SK-N-SH (cell line): ENCODE data around the gene PCDHA8. TPM values are rescaled to one million over a fixed set of nuclear protein-coding genes. Genes with fewer than 3 reads are reported as not detected.

Source experiments
- CTCF ChIA-PET: fragments of 300-600, 350-600 bp; formaldehyde crosslinking; extraction: SDS; loops from one replicate; lab custom pipeline; 2021; lab: Yijun Ruan, JAX
- POLR2A ChIA-PET: fragments of 350-600 bp; sonication (Branson Sonifier 250); formaldehyde crosslinking; extraction: SDS; loops from one replicate; lab custom pipeline; 2020; ENCODE audit warnings: antibody characterized with exemption, inconsistent platforms; lab: Yijun Ruan, JAX
- DNase-seq: peaks from one replicate; pipeline ENCODE4 v3.0.0; 2012
- H2AFZ ChIP-seq: fragments of 200-600 bp; sonication (generic); 2 replicates; pipeline ENCODE4 v1.8.1; 2016; ENCODE audit warnings: antibody characterized with exemption, mild to moderate bottlenecking, low read depth
- H3F3A ChIP-seq: fragments of 200-600 bp; sonication (generic); replicated peaks from 2 replicates; pipeline ENCODE3; 2016; ENCODE audit warnings: antibody characterized with exemption, mild to moderate bottlenecking; ENCODE audit not compliant: insufficient read depth
- H3K27ac ChIP-seq, 2 experiments: fragments of 200-500 bp in 1 of 2; fragments of 200-600 bp in 1 of 2; sonication (Bioruptor generic) in 1 of 2; sonication (generic), shearing (Covaris generic) in 1 of 2; 2 replicates each; pipeline versions ENCODE4 v1.5.1 to v1.6.1; 2014 to 2016; ENCODE audit warnings: low read depth in 2 of 2, inconsistent platforms in 1 of 2, low read length in 1 of 2, mild to moderate bottlenecking in 1 of 2, mixed read lengths in 1 of 2
- H3K27me3 ChIP-seq: fragments of 200-600 bp; sonication (generic), shearing (Covaris generic); 2 replicates; pipeline ENCODE4 v1.6.1; 2016; ENCODE audit warnings: mixed run types; ENCODE audit not compliant: insufficient read depth
- H3K36me3 ChIP-seq, 2 experiments: fragments of 200-500 bp in 1 of 2; fragments of 200-600 bp in 1 of 2; sonication (Bioruptor generic) in 1 of 2; sonication (generic) in 1 of 2; replicated peaks in 1 of 2; 2 replicates each; pipeline versions ENCODE3 to v1.5.1; 2014 to 2016; ENCODE audit warnings: low read length in 1 of 2, mild to moderate bottlenecking in 1 of 2; ENCODE audit not compliant: insufficient read depth in 2 of 2, control insufficient read depth in 1 of 2
- H3K4me1 ChIP-seq, 2 experiments: fragments of 200-500 bp in 1 of 2; fragments of 200-600 bp in 1 of 2; sonication (Bioruptor generic) in 1 of 2; sonication (generic), shearing (Covaris generic) in 1 of 2; 2 replicates each; pipeline versions ENCODE4 v1.5.1 to v1.6.1; 2014 to 2016; ENCODE audit warnings: low read depth in 1 of 2, low read length in 1 of 2, mixed run types in 1 of 2; ENCODE audit not compliant: insufficient read depth in 2 of 2, control insufficient read depth in 1 of 2
- H3K4me2 ChIP-seq: fragments of 200-600 bp; sonication (generic), shearing (Covaris generic); 2 replicates; pipeline ENCODE4 v1.6.1; 2017; ENCODE audit warnings: mixed run types
- H3K4me3 ChIP-seq, 2 experiments: fragments of 200-500 bp in 1 of 2; fragments of 200-600 bp in 1 of 2; sonication (Bioruptor generic) in 1 of 2; sonication (generic), shearing (Covaris generic) in 1 of 2; 2 replicates each; pipeline versions ENCODE4 v1.5.1 to v1.8.1; 2014 to 2016; ENCODE audit warnings: low read depth in 2 of 2, inconsistent platforms in 1 of 2, low read length in 1 of 2, mild to moderate bottlenecking in 1 of 2, mixed read lengths in 1 of 2, moderate library complexity in 1 of 2
- H3K79me2 ChIP-seq: fragments of 200-600 bp; sonication (generic); 2 replicates; pipeline ENCODE4 v1.8.1; 2017; ENCODE audit warnings: mild to moderate bottlenecking; ENCODE audit not compliant: insufficient read depth
- H3K9ac ChIP-seq: fragments of 200-600 bp; sonication (generic); 2 replicates; pipeline ENCODE4 v1.6.1; 2017; ENCODE audit warnings: mixed run types
- H3K9me2 ChIP-seq: fragments of 200-600 bp; sonication (generic); 2 replicates; pipeline ENCODE4 v1.6.1; 2017; ENCODE audit warnings: mixed run types
- H3K9me3 ChIP-seq: fragments of 200-600 bp; sonication (generic); 2 replicates; pipeline ENCODE4 v1.6.1; 2017; ENCODE audit warnings: mixed run types, mild to moderate bottlenecking, moderate library complexity
- H4K20me1 ChIP-seq: fragments of 200-600 bp; sonication (generic); 2 replicates; pipeline ENCODE4 v1.6.1; 2017; ENCODE audit warnings: mild to moderate bottlenecking, mixed run types; ENCODE audit not compliant: insufficient read depth
- CHD2 ChIP-seq: fragments of 150-350 bp; IDR thresholded peaks from 2 replicates; pipeline ENCODE4 v1.6.1; 2018; ENCODE audit warnings: low read length; ENCODE audit not compliant: partially characterized antibody
- CTCF ChIP-seq: fragments of 200-600 bp; sonication (generic); IDR thresholded peaks from 2 replicates; pipeline ENCODE4 v1.6.1; 2017; ENCODE audit warnings: antibody characterized with exemption, mild to moderate bottlenecking, moderate library complexity
- EP300 ChIP-seq, 2 experiments: IDR thresholded peaks; 2 replicates each; pipeline versions ENCODE4 v1.4.0 to v1.6.1; 2012; ENCODE audit warnings: borderline replicate concordance in 1 of 2, low read depth in 1 of 2, low read length in 1 of 2
- FOSL2 ChIP-seq: IDR thresholded peaks from 2 replicates; pipeline ENCODE4 v1.4.0; 2012; ENCODE audit warnings: low read depth, mild to moderate bottlenecking, moderate library complexity, borderline replicate concordance
- FOXJ3 ChIP-seq: sonication (generic); formaldehyde crosslinking; IDR thresholded peaks from 2 replicates; pipeline ENCODE4 v1.5.1; 2020; ENCODE audit warnings: mild to moderate bottlenecking, missing genetic modification reagents
- GATA2 ChIP-seq: sonication (generic); formaldehyde crosslinking; IDR thresholded peaks from 2 replicates; pipeline ENCODE4 v1.5.0; 2020; ENCODE audit warnings: mild to moderate bottlenecking, missing genetic modification reagents
- JUND ChIP-seq: IDR thresholded peaks from 2 replicates; pipeline ENCODE4 v1.4.0; 2012
- MEF2A ChIP-seq: IDR thresholded peaks from 2 replicates; pipeline ENCODE4 v1.4.0; 2012; ENCODE audit warnings: low read depth, borderline replicate concordance
- NFIC ChIP-seq: IDR thresholded peaks from 2 replicates; pipeline ENCODE4 v1.4.0; 2012; ENCODE audit warnings: borderline replicate concordance
- POLR2AphosphoS5 ChIP-seq: IDR thresholded peaks from 2 replicates; pipeline ENCODE4 v1.6.1; 2012; ENCODE audit warnings: low read depth, low read length
- RFX5 ChIP-seq: IDR thresholded peaks from 2 replicates; pipeline ENCODE4 v1.6.1; 2012; ENCODE audit warnings: mild to moderate bottlenecking, improper control_type of control experiment, low read length
- RXRA ChIP-seq: IDR thresholded peaks from 2 replicates; pipeline ENCODE4 v1.4.0; 2012; ENCODE audit warnings: low read depth, mild to moderate bottlenecking, borderline replicate concordance
- TEAD4 ChIP-seq: IDR thresholded peaks from 2 replicates; pipeline ENCODE4 v1.4.0; 2012; ENCODE audit warnings: mild to moderate bottlenecking, borderline replicate concordance; ENCODE audit not compliant: insufficient read depth
- ZBTB33 ChIP-seq: IDR thresholded peaks from 2 replicates; pipeline ENCODE4 v1.4.0; 2012; ENCODE audit warnings: low read depth, borderline replicate concordance
- WGBS: methylation state at CpG from one replicate; pipeline ENCODE4 v1.1.6; 2017; ENCODE audit warnings: low lambda C conversion rate; 5-methylcytosine and 5-hydroxymethylcytosine counted together
- polyA plus RNA-seq, 3 experiments: library from polyadenylated mRNA; depleted of rRNA; stranded (reverse); fragments of >200 nt; gene quantifications; 2 replicates each; pipeline ENCODE4 v1.2.3, GENCODE V29; 2012

The PCDHA8 gene
- polyA plus RNA-seq, 1 of the 3 experiments (the other 2 are of a cell fraction), result 0.54 TPM

GRCh38 chr5:140869555-140869886 is 28.5 kb downstream of the PCDHA8 start:
- Histone ChIP-seq H3K27me3 (no peaks in the 10 kb centered on the region), H4K20me1 (no peaks in the 10 kb centered on the region), H3K4me3 (no peak overlapping the region), H3F3A (no peaks in the 10 kb centered on the region), H3K4me2 (no peak overlapping the region), H3K36me3 (no peaks in the 10 kb centered on the region), H2AFZ (no peak overlapping the region), H3K27ac (no peak overlapping the region), H3K4me1 (no peaks in the 10 kb centered on the region; a peak in 1 of 4 replicates), H3K9me3 (no peaks in the 10 kb centered on the region), H3K9ac (no peak overlapping the region), H3K9me2 (no peaks in the 10 kb centered on the region), H3K79me2 (no peaks in the 10 kb centered on the region)
- WGBS, result 83% methylated on average over 5 of the region's 5 CpGs
- CTCF ChIA-PET, result interaction anchor here (0.9 to 2.0 kb wide), 6 partner anchors 10 to 175 kb away, joined by 3 to 17 read pairs (median 6); partner anchors contain the start of genes PCDHA8 and PCDHAC1
- DNase-seq, result no peak
- POLR2A ChIA-PET, result no interaction called here
- TF ChIP-seq FOXJ3 (no peak), CTCF (0 out of 2 replicates have a peak, but pooled peaks have one; percentile 16)

- H3K27me3 ChIP-seq, result no peaks in the 10 kb centered on the region
- DNase-seq, result no peak
- H3K4me3 ChIP-seq, result no peak overlapping the region; a peak in 1 of 4 replicates
- H3K36me3 ChIP-seq, result no peaks in the 10 kb centered on the region
- TF ChIP-seq RFX5 (no peak), FOSL2 (no peak), POLR2AphosphoS5 (no peak), MEF2A (no peak), GATA2 (CRISPR knock-in tag) (no peak), RXRA (no peak), EP300 (IDR thresholded peaks at IDR 0.05; ENCODE audit: borderline replicate concordance in 1 of 2, low read depth in 1 of 2, low read length in 1 of 2) (no peak), NFIC (no peak), ZBTB33 (no peak), CHD2 (no peak), JUND (no peak), TEAD4 (no peak)
- no peak overlapping the region for H3K4me2 ChIP-seq
- H3F3A ChIP-seq, result no peaks in the 10 kb centered on the region
- H2AFZ ChIP-seq, result no peak overlapping the region
- no peak overlapping the region for H3K9ac ChIP-seq
- H3K79me2 ChIP-seq, result no peaks in the 10 kb centered on the region
- 93% methylated on average over 95 of the region's 114 CpGs for WGBS
- POLR2A ChIA-PET, result no interaction called here
- H3K27ac ChIP-seq, result no peak overlapping the region
- H3K9me2 ChIP-seq, result no peaks in the 10 kb centered on the region
- H3K4me1 ChIP-seq, result no peaks in the 10 kb centered on the region; a peak in 1 of 4 replicates
- H4K20me1 ChIP-seq, result no peaks in the 10 kb centered on the region
- CTCF ChIA-PET, result interaction anchor here (0.7 to 6.0 kb wide), 4 partner anchors 29 to 174 kb away, joined by 3 to 70 read pairs (median 7); partner anchors contain the start of gene PCDHA8
- H3K9me3 ChIP-seq, result no peaks in the 10 kb centered on the region
Measured at GRCh38 chr5:140870221-140871201, 29.5 kb downstream of the PCDHA8 start.
